ENCODE results near the gene RBM28. TPM values are rescaled to one million over a fixed set of nuclear protein-coding genes. Genes with fewer than 3 reads are reported as not detected.

Gene RBM28
- total and polyA plus RNA-seq, 10 of the 15 experiments (the other 5 are each of a cell fraction or from before 2014, with no cell fraction given) = 14.3 to 50.4 (median 32.8) TPM

- Histone ChIP-seq H3K4me1 (ENCODE audit: control insufficient read depth, insufficient read depth, low read length) (no peaks in the 10 kb centered on the region), H3K4me3 (no peak overlapping the region), H3K9ac (ENCODE audit: control insufficient read depth, insufficient read depth, low read length) (no peak overlapping the region), H4K20me1 (ENCODE audit: control insufficient read depth, insufficient read depth) (no peaks in the 10 kb centered on the region), H3K36me3 (ENCODE audit: control insufficient read depth in 2 of 2, insufficient read depth in 2 of 2, low read length in 1 of 2) (no peaks in the 10 kb centered on the region), H2AFZ (ENCODE audit: control insufficient read depth, low read depth, low read length) (no peak overlapping the region), H3K9me3 (replicated peaks; ENCODE audit: control insufficient read depth, insufficient read depth, low read length) (no peaks in the 10 kb centered on the region), H3K27me3 (replicated peaks in 1 of 2; ENCODE audit: control insufficient read depth in 2 of 2, insufficient read depth in 2 of 2, low read length in 1 of 2) (peaks cover 10 to 12% of the 10 kb centered on the region in 2 experiments), H3K27ac (ENCODE audit: control insufficient read depth, insufficient read depth) (no peak overlapping the region), H3K79me2 (ENCODE audit: control insufficient read depth, insufficient read depth, low read length) (no peaks in the 10 kb centered on the region), H3K4me2 (ENCODE audit: control insufficient read depth, insufficient read depth) (no peak overlapping the region)
- 19% methylated on average over 2 of the region's 2 CpGs for WGBS (ENCODE audit: insufficient coverage, insufficient replicate concordance, low lambda C conversion rate, missing lambda C conversion rate)
- intact Hi-C loops (cut with micrococcal nuclease; ENCODE audit: unreplicated experiment) = no loop called here
- ATAC-seq (no peak), FAIRE-seq (no peak), DNase-seq (ENCODE audit: low read depth, low spot score) (no peak)
- ChIA-PET RAD21 (ENCODE audit: unreplicated experiment) (no interaction called here), CTCF (no interaction called here), POLR2A (no interaction called here), SMC1A (ENCODE audit: uncharacterized antibody, unreplicated experiment) (no interaction called here)
- BruUV-seq (replicated peaks) = no TSS peak
- in situ Hi-C loops (cut with MboI) = no loop called here
- TF ChIP-seq FOS (IDR thresholded peaks at IDR 0.05; ENCODE audit: borderline replicate concordance, extremely low read depth, insufficient read length) = no peak
- no peak for TF ChIP-seq RAD51 (IDR thresholded peaks at IDR 0.05)
- no peak for TF ChIP-seq CBX3 (IDR thresholded peaks at IDR 0.05; ENCODE audit: borderline replicate concordance, low read depth)
- no peak for TF ChIP-seq POLR2AphosphoS5 (IDR thresholded peaks at IDR 0.05; ENCODE audit: low read length)
- no peak for TF ChIP-seq JUND (IDR thresholded peaks at IDR 0.05; ENCODE audit: low read depth, low read length)
- no peak for TF ChIP-seq PKNOX1 (IDR thresholded peaks at IDR 0.05)
- TF ChIP-seq EP300 (IDR thresholded peaks at IDR 0.05; ENCODE audit: borderline replicate concordance in 1 of 2, control insufficient read depth in 1 of 2, low read depth in 2 of 2, low read length in 2 of 2) = no peak
- no peak for TF ChIP-seq EZH2 (IDR thresholded peaks at IDR 0.05; ENCODE audit: borderline replicate concordance, control insufficient read depth, low read depth, low read length)
- TF ChIP-seq IKZF1 (conservative IDR thresholded peaks at IDR 0.05) = no peak
- no peak for TF ChIP-seq EED (IDR thresholded peaks at IDR 0.05; ENCODE audit: low read depth)
- no peak for TF ChIP-seq ZNF24 (IDR thresholded peaks at IDR 0.05)
- TF ChIP-seq SIX5 (IDR thresholded peaks at IDR 0.05; ENCODE audit: low read depth, low read length, severe bottlenecking) = no peak
Observed at GRCh38 chr7:128356546-128357216, 13.0 kb upstream of the RBM28 start.
